SU-DHL-6 (cell line): ENCODE data around the gene POFUT1.

Experiments
- EZH2phosphoT487 ChIP-seq: fragments of 200-600 bp; sonication (generic), shearing (Covaris generic); conservative IDR thresholded peaks from 2 replicates; pipeline ENCODE4 v1.6.1; 2018; ENCODE audit warnings: mild to moderate bottlenecking, antibody characterized with exemption, low read length, moderate library complexity, mixed read lengths
- TF ChIP-seq, protein P1 (sequence below): fragments of 200-600 bp; sonication (generic); IDR thresholded peaks from one replicate; pipeline ENCODE4 v1.5.1; 2017; ENCODE audit warnings: antibody characterized with exemption, mild to moderate bottlenecking, low read length, moderate library complexity; ENCODE audit not compliant: insufficient read depth, poor library complexity, severe bottlenecking

DNA sequence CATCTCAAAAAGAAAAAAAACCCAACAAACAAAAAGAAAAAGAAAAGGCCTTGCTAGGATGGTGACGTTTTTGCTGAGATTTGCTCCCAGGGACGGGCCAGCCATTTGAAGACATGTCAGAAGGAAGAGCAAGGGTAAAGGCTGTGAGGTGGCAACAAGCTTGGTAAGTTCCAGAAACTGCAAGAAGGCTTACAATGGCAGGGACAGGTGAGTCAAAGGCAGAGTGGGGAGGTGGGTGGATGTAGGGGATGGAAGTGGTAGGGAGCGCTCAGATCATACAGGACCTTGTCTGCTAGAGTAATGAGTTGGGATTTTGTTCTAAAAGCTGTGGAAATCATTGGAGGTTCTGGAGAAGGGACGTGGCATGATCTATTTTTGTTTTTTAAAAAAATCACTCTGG is 74.0 kb downstream of the POFUT1 start:
- TF ChIP-seq, protein P1, sequence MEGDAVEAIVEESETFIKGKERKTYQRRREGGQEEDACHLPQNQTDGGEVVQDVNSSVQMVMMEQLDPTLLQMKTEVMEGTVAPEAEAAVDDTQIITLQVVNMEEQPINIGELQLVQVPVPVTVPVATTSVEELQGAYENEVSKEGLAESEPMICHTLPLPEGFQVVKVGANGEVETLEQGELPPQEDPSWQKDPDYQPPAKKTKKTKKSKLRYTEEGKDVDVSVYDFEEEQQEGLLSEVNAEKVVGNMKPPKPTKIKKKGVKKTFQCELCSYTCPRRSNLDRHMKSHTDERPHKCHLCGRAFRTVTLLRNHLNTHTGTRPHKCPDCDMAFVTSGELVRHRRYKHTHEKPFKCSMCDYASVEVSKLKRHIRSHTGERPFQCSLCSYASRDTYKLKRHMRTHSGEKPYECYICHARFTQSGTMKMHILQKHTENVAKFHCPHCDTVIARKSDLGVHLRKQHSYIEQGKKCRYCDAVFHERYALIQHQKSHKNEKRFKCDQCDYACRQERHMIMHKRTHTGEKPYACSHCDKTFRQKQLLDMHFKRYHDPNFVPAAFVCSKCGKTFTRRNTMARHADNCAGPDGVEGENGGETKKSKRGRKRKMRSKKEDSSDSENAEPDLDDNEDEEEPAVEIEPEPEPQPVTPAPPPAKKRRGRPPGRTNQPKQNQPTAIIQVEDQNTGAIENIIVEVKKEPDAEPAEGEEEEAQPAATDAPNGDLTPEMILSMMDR = no peak
- no peak for TF ChIP-seq EZH2phosphoT487
